WTC11 (cell line): ENCODE data around the gene HSPB6. TPM values are rescaled to one million over a fixed set of nuclear protein-coding genes. Genes with fewer than 3 reads are reported as not detected.
A peak's percentile ranks its signal among the peaks of the same experiment; 100 is the strongest.

Experiments
- ATAC-seq: fragments of 200-7000 bp; cut with Tn5 transposase; 2 replicates; pipeline ENCODE4 v1.10.0; 2021; ENCODE audit warnings: mild to moderate bottlenecking, moderate library complexity
- CTCF ChIA-PET: fragments of 300-600 bp; sonication (Branson Sonifier 250); formaldehyde crosslinking; loops from one replicate; lab custom pipeline; 2021; ENCODE audit warnings: antibody characterized with exemption; lab: Charles Lee
- POLR2A ChIA-PET: fragments of 350-600 bp; sonication (Branson Sonifier 250); formaldehyde crosslinking; loops from one replicate; lab custom pipeline; 2021; ENCODE audit warnings: antibody characterized with exemption; lab: Charles Lee
- DNase-seq: peaks from one replicate; pipeline ENCODE4 v3.0.0; 2021; ENCODE audit warnings: low spot score
- H3K27ac Mint-ChIP-seq: 2 replicates; pipeline ENCODE4 v1.8.0; 2021; ENCODE audit warnings: mixed read lengths
- H3K27me3 Mint-ChIP-seq: 2 replicates; pipeline ENCODE4 v1.8.0; 2021; ENCODE audit warnings: low read depth, mild to moderate bottlenecking, moderate library complexity, mixed read lengths
- H3K36me3 Mint-ChIP-seq: 2 replicates; pipeline ENCODE4 v1.8.0; 2021; ENCODE audit warnings: mixed read lengths
- H3K4me1 Mint-ChIP-seq: 2 replicates; pipeline ENCODE4 v1.8.0; 2022; ENCODE audit warnings: mixed read lengths
- H3K4me3 Mint-ChIP-seq: 2 replicates; pipeline ENCODE4 v1.8.0; 2021; ENCODE audit warnings: mild to moderate bottlenecking, moderate library complexity, mixed read lengths
- H3K9me3 Mint-ChIP-seq: 2 replicates; pipeline ENCODE4 v1.8.0; 2021; ENCODE audit warnings: mixed read lengths
- ATF1 ChIP-seq: sonication (generic); formaldehyde crosslinking; IDR thresholded peaks from 2 replicates; pipeline ENCODE4 v1.8.1; 2023; ENCODE audit warnings: mild to moderate bottlenecking, moderate library complexity, missing genetic modification reagents
- ELF4 ChIP-seq: sonication (generic); formaldehyde crosslinking; IDR thresholded peaks from 2 replicates; pipeline ENCODE4 v1.8.1; 2022; ENCODE audit warnings: low read depth, mild to moderate bottlenecking, moderate library complexity, missing genetic modification reagents
- EMX1 ChIP-seq: fragments of 250-450 bp; sonication (Bioruptor Pico); IDR thresholded peaks from 2 replicates; pipeline ENCODE4 v1.8.0; 2021; ENCODE audit warnings: mild to moderate bottlenecking
- ETV6 ChIP-seq: sonication (generic); formaldehyde crosslinking; IDR thresholded peaks from 2 replicates; pipeline ENCODE4 v1.8.1; 2022; ENCODE audit warnings: mild to moderate bottlenecking, missing genetic modification reagents
- HMGA2 ChIP-seq: fragments of 250-450 bp; sonication (Bioruptor Pico); IDR thresholded peaks from 2 replicates; pipeline ENCODE4 v1.4.0; 2021; ENCODE audit warnings: mild to moderate bottlenecking, moderate library complexity
- IRF1 ChIP-seq: sonication (generic); formaldehyde crosslinking; IDR thresholded peaks from 2 replicates; pipeline ENCODE4 v1.8.0; 2023; ENCODE audit warnings: missing genetic modification reagents
- NFYB ChIP-seq: sonication (generic); formaldehyde crosslinking; conservative IDR thresholded peaks from 2 replicates; pipeline ENCODE4 v1.8.0; 2022; ENCODE audit warnings: low read depth, missing genetic modification reagents
- NR1H2 ChIP-seq: sonication (generic); formaldehyde crosslinking; IDR thresholded peaks from 2 replicates; pipeline ENCODE4 v1.9.0; 2021; ENCODE audit warnings: mild to moderate bottlenecking, moderate library complexity, missing genetic modification reagents
- NR3C1 ChIP-seq: sonication (generic); formaldehyde crosslinking; conservative IDR thresholded peaks from 2 replicates; pipeline ENCODE4 v1.8.1; 2023; ENCODE audit warnings: low read depth, mild to moderate bottlenecking, missing genetic modification reagents
- SMAD3 ChIP-seq: sonication (generic); formaldehyde crosslinking; IDR thresholded peaks from 2 replicates; pipeline ENCODE4 v1.8.0; 2022; ENCODE audit warnings: missing genetic modification reagents, mild to moderate bottlenecking, borderline replicate concordance
- SMAD4 ChIP-seq: sonication (generic); formaldehyde crosslinking; IDR thresholded peaks from 2 replicates; pipeline ENCODE4 v1.8.0; 2022; ENCODE audit warnings: mild to moderate bottlenecking, missing genetic modification reagents
- SP1 ChIP-seq: sonication (generic); formaldehyde crosslinking; conservative IDR thresholded peaks from 2 replicates; pipeline ENCODE4 v1.8.1; 2022; ENCODE audit warnings: missing genetic modification reagents
- TCF7 ChIP-seq: sonication (generic); formaldehyde crosslinking; IDR thresholded peaks from 2 replicates; pipeline ENCODE4 v1.8.0; 2022; ENCODE audit warnings: mild to moderate bottlenecking, low read depth, missing genetic modification reagents, moderate library complexity
- TP53 ChIP-seq: sonication (generic); formaldehyde crosslinking; IDR thresholded peaks from 2 replicates; pipeline ENCODE4 v1.8.1; 2023; ENCODE audit warnings: mild to moderate bottlenecking, missing genetic modification reagents
- USF1 ChIP-seq: sonication (generic); formaldehyde crosslinking; IDR thresholded peaks from 2 replicates; pipeline ENCODE4 v1.8.0; 2022; ENCODE audit warnings: mild to moderate bottlenecking, missing genetic modification reagents
- ZNF121 ChIP-seq: sonication (generic); formaldehyde crosslinking; IDR thresholded peaks from 2 replicates; pipeline ENCODE4 v1.8.0; 2023; ENCODE audit warnings: missing genetic modification reagents
- ZNF232 ChIP-seq: sonication (generic); formaldehyde crosslinking; IDR thresholded peaks from 2 replicates; pipeline ENCODE4 v1.8.0; 2022; ENCODE audit warnings: mild to moderate bottlenecking, missing genetic modification reagents
- ZNF671 ChIP-seq: fragments of 250-450 bp; sonication (Bioruptor Pico); IDR thresholded peaks from 2 replicates; pipeline ENCODE4 v1.8.0; 2021; ENCODE audit warnings: mild to moderate bottlenecking
- total RNA-seq: library from RNA; stranded (reverse); gene quantifications from 3 replicates; pipeline ENCODE4 v1.2.3, GENCODE V29; 2021
- TF ChIP-seq, protein P1 (sequence below): sonication (generic); formaldehyde crosslinking; IDR thresholded peaks from 2 replicates; pipeline ENCODE4 v1.8.0; 2022; ENCODE audit warnings: missing genetic modification reagents
- TF ChIP-seq, protein P2 (sequence below): sonication (generic); formaldehyde crosslinking; IDR thresholded peaks from 2 replicates; pipeline ENCODE4 v1.8.1; 2023; ENCODE audit warnings: mild to moderate bottlenecking, missing genetic modification reagents
- TF ChIP-seq, protein P3 (sequence below): sonication (generic); formaldehyde crosslinking; IDR thresholded peaks from 2 replicates; pipeline ENCODE4 v1.8.0; 2022; ENCODE audit warnings: mild to moderate bottlenecking, missing genetic modification reagents
- TF ChIP-seq, protein P4 (sequence below): sonication (generic); formaldehyde crosslinking; IDR thresholded peaks from 2 replicates; pipeline ENCODE4 v1.8.0; 2022; ENCODE audit warnings: mild to moderate bottlenecking, missing genetic modification reagents

Gene HSPB6
- total RNA-seq, 1 experiment from 2014 or later: 1.7 TPM

DNA sequence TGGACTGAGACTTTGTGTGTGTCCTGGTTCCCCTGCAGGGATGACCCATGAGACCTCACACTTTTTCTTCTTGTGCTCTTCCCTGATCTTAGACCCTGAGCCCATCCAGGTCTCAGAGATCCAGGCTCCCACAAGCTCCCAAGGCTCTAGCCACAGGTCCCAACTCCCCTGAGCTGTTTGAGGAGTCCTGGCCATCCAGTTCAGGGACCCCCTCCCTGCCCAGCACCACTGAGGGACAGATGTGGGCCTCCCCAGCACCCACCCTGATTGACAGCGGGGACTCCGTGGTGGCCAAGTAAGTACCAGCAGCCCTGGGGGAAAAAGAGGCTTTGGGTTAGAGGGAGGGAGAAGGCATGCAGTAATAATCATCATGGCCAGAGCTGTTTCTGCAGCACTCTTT lies 2.9 kb upstream of the HSPB6 start:
- DNase-seq (no peak), ATAC-seq (no peak)
- CTCF ChIA-PET: interaction anchor here (1.0 kb wide), 1 partner anchor 25 kb away, joined by 6 read pairs; no protein-coding TSS in a partner anchor
- Mint-ChIP-seq H3K4me1 (peaks cover 16% of the 10 kb centered on the region), H3K36me3 (peaks cover 16% of the 10 kb centered on the region), H3K9me3 (no peaks in the 10 kb centered on the region), H3K27ac (no peak overlapping the region), H3K4me3 (peak overlapping the region; percentile 94), H3K27me3 (peaks cover 22% of the 10 kb centered on the region)
- TF ChIP-seq HMGA2 (CRISPR knock-in tag) (no peak), TP53 (CRISPR knock-in tag) (no peak), SMAD3 (CRISPR knock-in tag) (no peak), ETV6 (CRISPR knock-in tag) (no peak), ELF4 (CRISPR knock-in tag) (no peak), ZNF121 (no peak), NR1H2 (CRISPR knock-in tag) (no peak), NR3C1 (CRISPR knock-in tag) (no peak)
- TF ChIP-seq, protein P1, sequence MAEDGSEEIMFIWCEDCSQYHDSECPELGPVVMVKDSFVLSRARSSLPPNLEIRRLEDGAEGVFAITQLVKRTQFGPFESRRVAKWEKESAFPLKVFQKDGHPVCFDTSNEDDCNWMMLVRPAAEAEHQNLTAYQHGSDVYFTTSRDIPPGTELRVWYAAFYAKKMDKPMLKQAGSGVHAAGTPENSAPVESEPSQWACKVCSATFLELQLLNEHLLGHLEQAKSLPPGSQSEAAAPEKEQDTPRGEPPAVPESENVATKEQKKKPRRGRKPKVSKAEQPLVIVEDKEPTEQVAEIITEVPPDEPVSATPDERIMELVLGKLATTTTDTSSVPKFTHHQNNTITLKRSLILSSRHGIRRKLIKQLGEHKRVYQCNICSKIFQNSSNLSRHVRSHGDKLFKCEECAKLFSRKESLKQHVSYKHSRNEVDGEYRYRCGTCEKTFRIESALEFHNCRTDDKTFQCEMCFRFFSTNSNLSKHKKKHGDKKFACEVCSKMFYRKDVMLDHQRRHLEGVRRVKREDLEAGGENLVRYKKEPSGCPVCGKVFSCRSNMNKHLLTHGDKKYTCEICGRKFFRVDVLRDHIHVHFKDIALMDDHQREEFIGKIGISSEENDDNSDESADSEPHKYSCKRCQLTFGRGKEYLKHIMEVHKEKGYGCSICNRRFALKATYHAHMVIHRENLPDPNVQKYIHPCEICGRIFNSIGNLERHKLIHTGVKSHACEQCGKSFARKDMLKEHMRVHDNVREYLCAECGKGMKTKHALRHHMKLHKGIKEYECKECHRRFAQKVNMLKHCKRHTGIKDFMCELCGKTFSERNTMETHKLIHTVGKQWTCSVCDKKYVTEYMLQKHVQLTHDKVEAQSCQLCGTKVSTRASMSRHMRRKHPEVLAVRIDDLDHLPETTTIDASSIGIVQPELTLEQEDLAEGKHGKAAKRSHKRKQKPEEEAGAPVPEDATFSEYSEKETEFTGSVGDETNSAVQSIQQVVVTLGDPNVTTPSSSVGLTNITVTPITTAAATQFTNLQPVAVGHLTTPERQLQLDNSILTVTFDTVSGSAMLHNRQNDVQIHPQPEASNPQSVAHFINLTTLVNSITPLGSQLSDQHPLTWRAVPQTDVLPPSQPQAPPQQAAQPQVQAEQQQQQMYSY (CRISPR knock-in tag): no peak
- POLR2A ChIA-PET: no interaction called here

DNA sequence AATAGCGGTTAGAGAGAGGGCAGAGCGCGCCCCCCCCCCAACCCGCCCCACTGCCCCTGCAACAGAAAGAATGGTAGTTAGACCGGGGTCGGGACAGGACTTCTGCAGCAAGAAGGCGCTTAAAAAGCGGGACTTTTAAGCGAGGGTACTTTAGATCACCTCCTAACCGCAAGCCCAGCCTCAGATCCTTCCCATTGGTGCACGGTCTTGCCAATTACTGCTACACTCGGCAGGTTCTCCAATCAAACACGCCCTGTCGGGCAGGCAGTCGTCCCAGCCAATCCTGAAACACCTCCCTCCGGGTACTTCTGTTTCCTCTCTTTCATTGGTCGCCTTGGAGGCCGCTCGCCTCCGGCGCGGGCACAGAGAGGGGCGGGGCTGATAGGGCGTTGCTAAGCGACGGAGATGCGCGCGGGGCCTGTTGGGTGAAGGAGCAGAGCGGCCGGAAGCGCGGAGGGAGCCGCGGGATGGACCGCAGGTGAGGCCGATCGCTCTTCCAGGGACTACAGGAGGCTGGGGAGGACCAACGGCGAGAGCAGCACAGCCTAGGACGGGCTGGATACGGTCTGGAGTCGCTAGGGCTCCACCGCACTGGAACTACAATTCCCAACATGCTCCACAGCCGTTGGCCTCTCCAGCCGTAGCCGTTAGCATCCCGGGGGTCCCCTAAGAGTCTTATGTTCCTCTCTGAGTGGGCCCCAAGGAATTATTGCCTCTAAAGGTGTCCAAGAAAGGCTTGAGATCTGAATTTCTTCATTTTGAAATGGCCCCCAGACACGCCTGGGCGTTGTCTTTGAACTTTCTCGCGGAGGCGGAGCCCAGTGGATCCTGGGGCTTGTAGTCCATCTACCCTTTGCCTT lies 1.1 kb upstream of the HSPB6 start, which contains the start of gene PROSER3:
Gene PROSER3, plus strand, starts transcription at position 428 of the 860 bp plus-strand sequence. Its CDS starts 40 bp downstream, at position 468.
- peak within 1 kb of the TSS; percentile 82 for H3K27ac Mint-ChIP-seq
- DNase-seq (peak; percentile 99), ATAC-seq (peak; percentile 94)
- ChIA-PET CTCF (interaction anchor here (0.7 to 2.9 kb wide), 5 partner anchors 9 to 27 kb away, joined by 3 to 13 read pairs (median 5); partner anchors contain the start of genes LIN37, PSENEN and U2AF1L4), POLR2A (interaction anchor here (0.7 to 2.5 kb wide), 4 partner anchors 10 to 26 kb away, joined by 3 to 13 read pairs (median 8); partner anchors contain the start of gene LIN37)
- peak within 1 kb of the TSS; percentile 94 for H3K4me3 Mint-ChIP-seq
- H3K36me3 Mint-ChIP-seq: peaks cover 11% of the 10 kb centered on the region
- H3K4me1 Mint-ChIP-seq: peaks cover 16% of the 10 kb centered on the region
- H3K27me3 Mint-ChIP-seq: peaks cover 23% of the 10 kb centered on the region
- H3K9me3 Mint-ChIP-seq: no peaks in the 10 kb centered on the region
- no peak for TF ChIP-seq ATF1 (CRISPR knock-in tag)
- no peak for TF ChIP-seq USF1 (CRISPR knock-in tag)
- TF ChIP-seq SMAD4: no peak
- no peak for TF ChIP-seq IRF1
- TF ChIP-seq TCF7 (CRISPR knock-in tag): no peak
- no peak for TF ChIP-seq ZNF671 (CRISPR knock-in tag)
- TF ChIP-seq, protein P2, sequence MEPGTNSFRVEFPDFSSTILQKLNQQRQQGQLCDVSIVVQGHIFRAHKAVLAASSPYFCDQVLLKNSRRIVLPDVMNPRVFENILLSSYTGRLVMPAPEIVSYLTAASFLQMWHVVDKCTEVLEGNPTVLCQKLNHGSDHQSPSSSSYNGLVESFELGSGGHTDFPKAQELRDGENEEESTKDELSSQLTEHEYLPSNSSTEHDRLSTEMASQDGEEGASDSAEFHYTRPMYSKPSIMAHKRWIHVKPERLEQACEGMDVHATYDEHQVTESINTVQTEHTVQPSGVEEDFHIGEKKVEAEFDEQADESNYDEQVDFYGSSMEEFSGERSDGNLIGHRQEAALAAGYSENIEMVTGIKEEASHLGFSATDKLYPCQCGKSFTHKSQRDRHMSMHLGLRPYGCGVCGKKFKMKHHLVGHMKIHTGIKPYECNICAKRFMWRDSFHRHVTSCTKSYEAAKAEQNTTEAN: no peak
- no peak for TF ChIP-seq HMGA2 (CRISPR knock-in tag)
- TF ChIP-seq, protein P3, sequence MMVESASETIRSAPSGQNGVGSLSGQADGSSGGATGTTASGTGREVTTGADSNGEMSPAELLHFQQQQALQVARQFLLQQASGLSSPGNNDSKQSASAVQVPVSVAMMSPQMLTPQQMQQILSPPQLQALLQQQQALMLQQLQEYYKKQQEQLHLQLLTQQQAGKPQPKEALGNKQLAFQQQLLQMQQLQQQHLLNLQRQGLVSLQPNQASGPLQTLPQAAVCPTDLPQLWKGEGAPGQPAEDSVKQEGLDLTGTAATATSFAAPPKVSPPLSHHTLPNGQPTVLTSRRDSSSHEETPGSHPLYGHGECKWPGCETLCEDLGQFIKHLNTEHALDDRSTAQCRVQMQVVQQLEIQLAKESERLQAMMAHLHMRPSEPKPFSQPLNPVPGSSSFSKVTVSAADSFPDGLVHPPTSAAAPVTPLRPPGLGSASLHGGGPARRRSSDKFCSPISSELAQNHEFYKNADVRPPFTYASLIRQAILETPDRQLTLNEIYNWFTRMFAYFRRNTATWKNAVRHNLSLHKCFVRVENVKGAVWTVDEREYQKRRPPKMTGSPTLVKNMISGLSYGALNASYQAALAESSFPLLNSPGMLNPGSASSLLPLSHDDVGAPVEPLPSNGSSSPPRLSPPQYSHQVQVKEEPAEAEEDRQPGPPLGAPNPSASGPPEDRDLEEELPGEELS (CRISPR knock-in tag): peak; percentile 54; the same call in 1 of the 2 replicates
- TF ChIP-seq NFYB: peak; percentile 100
- TF ChIP-seq ZNF232 (CRISPR knock-in tag): no peak
- TF ChIP-seq SP1 (CRISPR knock-in tag): peak; percentile 49; the same call in 1 of the 2 replicates
- no peak for TF ChIP-seq EMX1 (CRISPR knock-in tag)
- TF ChIP-seq, protein P4, sequence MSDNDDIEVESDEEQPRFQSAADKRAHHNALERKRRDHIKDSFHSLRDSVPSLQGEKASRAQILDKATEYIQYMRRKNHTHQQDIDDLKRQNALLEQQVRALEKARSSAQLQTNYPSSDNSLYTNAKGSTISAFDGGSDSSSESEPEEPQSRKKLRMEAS (CRISPR knock-in tag): no peak
